ENCODE data around the gene WNT7B.
"Not testable (repeated sequence)": the region's sequence is repeated elsewhere in the genome, so short reads cannot be mapped to it uniquely, and the experiment has no call there.

Gene WNT7B

GRCh38 chr22:46008291-46008690 lies 31.3 kb upstream of the WNT7B start:
- no peak for DNase-seq

- no peak for DNase-seq
These were observed 30.9 kb upstream of the WNT7B start for GRCh38 chr22:46007848-46008261.

- no peak for DNase-seq
These were observed 30.3 kb upstream of the WNT7B start for GRCh38 chr22:46007003-46007847.

- DNase-seq: peak; percentile 70 to 87 (median 77)
These were observed 29.5 kb upstream of the WNT7B start for GRCh38 chr22:46006379-46007002.

- not testable (repeated sequence) for DNase-seq
These were observed 28.2 kb upstream of the WNT7B start for GRCh38 chr22:46005116-46005705.

- DNase-seq: no peak
These were observed 27.3 kb upstream of the WNT7B start for GRCh38 chr22:46004105-46004866.

- no peak for DNase-seq
These were observed 26.5 kb upstream of the WNT7B start for GRCh38 chr22:46003271-46004091.

GRCh38 chr22:46002757-46003270 lies 25.9 kb upstream of the WNT7B start:
- DNase-seq: no peak

- DNase-seq: no peak
These were observed 24.6 kb upstream of the WNT7B start for GRCh38 chr22:46001426-46002106.

GRCh38 chr22:46001046-46001425 lies 24.1 kb upstream of the WNT7B start:
- no peak for DNase-seq

- no peak for DNase-seq
These were observed 23.4 kb upstream of the WNT7B start for GRCh38 chr22:46000081-46001027.

GRCh38 chr22:45999379-45999971 lies 22.5 kb upstream of the WNT7B start:
- DNase-seq: no peak

GRCh38 chr22:45998638-45999378 lies 21.8 kb upstream of the WNT7B start:
- DNase-seq: no peak

- no peak for DNase-seq
These were observed 21.0 kb upstream of the WNT7B start for GRCh38 chr22:45997777-45998637.

- no peak for DNase-seq
These were observed 20.3 kb upstream of the WNT7B start for GRCh38 chr22:45997077-45997776.

GRCh38 chr22:45996241-45997076 lies 19.5 kb upstream of the WNT7B start:
- DNase-seq: no peak

Measured in T-helper 1 cell (primary cell).